SK-N-SH (cell line): ENCODE measurements around the gene RELCH. TPM values are rescaled to one million over a fixed set of nuclear protein-coding genes. Genes with fewer than 3 reads are reported as not detected.
A peak's percentile ranks its signal among the peaks of the same experiment; 100 is the strongest.

Source experiments
- CTCF ChIA-PET: fragments of 300-600, 350-600 bp; formaldehyde crosslinking; extraction: SDS; loops from one replicate; lab custom pipeline; 2021; lab: Yijun Ruan, JAX
- POLR2A ChIA-PET: fragments of 350-600 bp; sonication (Branson Sonifier 250); formaldehyde crosslinking; extraction: SDS; loops from one replicate; lab custom pipeline; 2020; ENCODE audit warnings: antibody characterized with exemption, inconsistent platforms; lab: Yijun Ruan, JAX
- DNase-seq: peaks from one replicate; pipeline ENCODE4 v3.0.0; 2012
- H2AFZ ChIP-seq: fragments of 200-600 bp; sonication (generic); 2 replicates; pipeline ENCODE4 v1.8.1; 2016; ENCODE audit warnings: antibody characterized with exemption, mild to moderate bottlenecking, low read depth
- H3F3A ChIP-seq: fragments of 200-600 bp; sonication (generic); replicated peaks from 2 replicates; pipeline ENCODE3; 2016; ENCODE audit warnings: antibody characterized with exemption, mild to moderate bottlenecking; ENCODE audit not compliant: insufficient read depth
- H3K27ac ChIP-seq, 2 experiments: fragments of 200-500 bp in 1 of 2; fragments of 200-600 bp in 1 of 2; sonication (Bioruptor generic) in 1 of 2; sonication (generic), shearing (Covaris generic) in 1 of 2; 2 replicates each; pipeline versions ENCODE4 v1.5.1 to v1.6.1; 2014 to 2016; ENCODE audit warnings: low read depth in 2 of 2, inconsistent platforms in 1 of 2, low read length in 1 of 2, mild to moderate bottlenecking in 1 of 2, mixed read lengths in 1 of 2
- H3K27me3 ChIP-seq: fragments of 200-600 bp; sonication (generic), shearing (Covaris generic); 2 replicates; pipeline ENCODE4 v1.6.1; 2016; ENCODE audit warnings: mixed run types; ENCODE audit not compliant: insufficient read depth
- H3K36me3 ChIP-seq, 2 experiments: fragments of 200-500 bp in 1 of 2; fragments of 200-600 bp in 1 of 2; sonication (Bioruptor generic) in 1 of 2; sonication (generic) in 1 of 2; replicated peaks in 1 of 2; 2 replicates each; pipeline versions ENCODE3 to v1.5.1; 2014 to 2016; ENCODE audit warnings: low read length in 1 of 2, mild to moderate bottlenecking in 1 of 2; ENCODE audit not compliant: insufficient read depth in 2 of 2, control insufficient read depth in 1 of 2
- H3K4me1 ChIP-seq, 2 experiments: fragments of 200-500 bp in 1 of 2; fragments of 200-600 bp in 1 of 2; sonication (Bioruptor generic) in 1 of 2; sonication (generic), shearing (Covaris generic) in 1 of 2; 2 replicates each; pipeline versions ENCODE4 v1.5.1 to v1.6.1; 2014 to 2016; ENCODE audit warnings: low read depth in 1 of 2, low read length in 1 of 2, mixed run types in 1 of 2; ENCODE audit not compliant: insufficient read depth in 2 of 2, control insufficient read depth in 1 of 2
- H3K4me2 ChIP-seq: fragments of 200-600 bp; sonication (generic), shearing (Covaris generic); 2 replicates; pipeline ENCODE4 v1.6.1; 2017; ENCODE audit warnings: mixed run types
- H3K4me3 ChIP-seq, 2 experiments: fragments of 200-500 bp in 1 of 2; fragments of 200-600 bp in 1 of 2; sonication (Bioruptor generic) in 1 of 2; sonication (generic), shearing (Covaris generic) in 1 of 2; 2 replicates each; pipeline versions ENCODE4 v1.5.1 to v1.8.1; 2014 to 2016; ENCODE audit warnings: low read depth in 2 of 2, inconsistent platforms in 1 of 2, low read length in 1 of 2, mild to moderate bottlenecking in 1 of 2, mixed read lengths in 1 of 2, moderate library complexity in 1 of 2
- H3K79me2 ChIP-seq: fragments of 200-600 bp; sonication (generic); 2 replicates; pipeline ENCODE4 v1.8.1; 2017; ENCODE audit warnings: mild to moderate bottlenecking; ENCODE audit not compliant: insufficient read depth
- H3K9ac ChIP-seq: fragments of 200-600 bp; sonication (generic); 2 replicates; pipeline ENCODE4 v1.6.1; 2017; ENCODE audit warnings: mixed run types
- H3K9me2 ChIP-seq: fragments of 200-600 bp; sonication (generic); 2 replicates; pipeline ENCODE4 v1.6.1; 2017; ENCODE audit warnings: mixed run types
- H3K9me3 ChIP-seq: fragments of 200-600 bp; sonication (generic); 2 replicates; pipeline ENCODE4 v1.6.1; 2017; ENCODE audit warnings: mixed run types, mild to moderate bottlenecking, moderate library complexity
- H4K20me1 ChIP-seq: fragments of 200-600 bp; sonication (generic); 2 replicates; pipeline ENCODE4 v1.6.1; 2017; ENCODE audit warnings: mild to moderate bottlenecking, mixed run types; ENCODE audit not compliant: insufficient read depth
- EZH2phosphoT487 ChIP-seq: fragments of 200-600 bp; sonication (generic); IDR thresholded peaks from 2 replicates; pipeline ENCODE4 v1.6.1; 2017; ENCODE audit warnings: low read depth, mixed run types, mild to moderate bottlenecking, antibody characterized with exemption, moderate library complexity, borderline replicate concordance
- FOXM1 ChIP-seq: IDR thresholded peaks from 2 replicates; pipeline ENCODE4 v1.4.0; 2012; ENCODE audit warnings: low read depth, mild to moderate bottlenecking
- MEF2A ChIP-seq: IDR thresholded peaks from 2 replicates; pipeline ENCODE4 v1.4.0; 2012; ENCODE audit warnings: low read depth, borderline replicate concordance
- NFIC ChIP-seq: IDR thresholded peaks from 2 replicates; pipeline ENCODE4 v1.4.0; 2012; ENCODE audit warnings: borderline replicate concordance
- NRF1 ChIP-seq: IDR thresholded peaks from 2 replicates; pipeline ENCODE4 v1.6.1; 2012; ENCODE audit warnings: low read depth, mild to moderate bottlenecking, low read length
- PBX3 ChIP-seq: IDR thresholded peaks from 2 replicates; pipeline ENCODE4; 2012
- POLR2AphosphoS5 ChIP-seq: IDR thresholded peaks from 2 replicates; pipeline ENCODE4 v1.6.1; 2012; ENCODE audit warnings: low read depth, low read length
- RFX5 ChIP-seq: IDR thresholded peaks from 2 replicates; pipeline ENCODE4 v1.6.1; 2012; ENCODE audit warnings: mild to moderate bottlenecking, improper control_type of control experiment, low read length
- SIN3A ChIP-seq: IDR thresholded peaks from 2 replicates; pipeline ENCODE4 v1.6.1; 2012; ENCODE audit warnings: low read depth, mild to moderate bottlenecking, low read length, moderate library complexity, borderline replicate concordance
- TEAD4 ChIP-seq: IDR thresholded peaks from 2 replicates; pipeline ENCODE4 v1.4.0; 2012; ENCODE audit warnings: mild to moderate bottlenecking, borderline replicate concordance; ENCODE audit not compliant: insufficient read depth
- USF1 ChIP-seq: IDR thresholded peaks from 2 replicates; pipeline ENCODE4 v1.4.0; 2012; ENCODE audit warnings: low read depth, borderline replicate concordance
- USF2 ChIP-seq: fragments of 150-350 bp; IDR thresholded peaks from 2 replicates; pipeline ENCODE4 v1.6.1; 2017; ENCODE audit warnings: antibody characterized with exemption, low read length, low read depth, borderline replicate concordance
- WGBS: methylation state at CpG from one replicate; pipeline ENCODE4 v1.1.6; 2017; ENCODE audit warnings: low lambda C conversion rate; 5-methylcytosine and 5-hydroxymethylcytosine counted together
- polyA plus RNA-seq, 3 experiments: library from polyadenylated mRNA; depleted of rRNA; stranded (reverse); fragments of >200 nt; gene quantifications; 2 replicates each; pipeline ENCODE4 v1.2.3, GENCODE V29; 2012

Gene RELCH
- polyA plus RNA-seq, 1 of the 3 experiments (the other 2 are of a cell fraction) = 7.4 TPM

GRCh38 chr18:62329691-62330454, 142.8 kb downstream of the RELCH start:
- DNase-seq = no peak
- POLR2A ChIA-PET = no interaction called here
- H3K79me2 ChIP-seq = no peaks in the 10 kb centered on the region

GRCh38 chr18:62330650-62331049, 143.6 kb downstream of the RELCH start:
- Histone ChIP-seq H4K20me1 (no peaks in the 10 kb centered on the region), H3K4me3 (no peak overlapping the region), H3F3A (no peaks in the 10 kb centered on the region), H3K79me2 (no peaks in the 10 kb centered on the region), H3K9me3 (no peaks in the 10 kb centered on the region), H3K4me1 (peaks cover 6 to 12% of the 10 kb centered on the region in 2 experiments; a peak in 2 of 4 replicates), H3K27me3 (no peaks in the 10 kb centered on the region), H2AFZ (no peak overlapping the region), H3K4me2 (no peak overlapping the region), H3K9me2 (no peaks in the 10 kb centered on the region), H3K36me3 (no peaks in the 10 kb centered on the region), H3K27ac (no peak overlapping the region), H3K9ac (no peak overlapping the region)
- POLR2A ChIA-PET = no interaction called here
- CTCF ChIA-PET = interaction anchor here (1.3 kb wide), 1 partner anchor 10 kb away, joined by 3 read pairs; no protein-coding TSS in a partner anchor
- TF ChIP-seq RFX5 (no peak), MEF2A (no peak), FOXM1 (no peak), EZH2phosphoT487 (no peak), POLR2AphosphoS5 (no peak), PBX3 (no peak), USF1 (no peak), TEAD4 (no peak), USF2 (no peak), NRF1 (no peak), NFIC (no peak)
- DNase-seq = no peak
- WGBS = 93% methylated on average over 7 of the region's 7 CpGs

More at GRCh38 chr18:62329691-62330454, 142.8 kb downstream of the RELCH start:
- Histone ChIP-seq H3K9ac (no peak overlapping the region), H3K36me3 (no peaks in the 10 kb centered on the region), H3K4me1 (peaks cover 8 to 12% of the 10 kb centered on the region in 2 experiments; a peak in 2 of 4 replicates), H3K4me2 (peak overlapping the region; percentile 26; the same call in 1 of the 2 replicates), H3K9me2 (no peaks in the 10 kb centered on the region), H3K27me3 (no peaks in the 10 kb centered on the region), H3F3A (no peaks in the 10 kb centered on the region), H3K27ac (no peak overlapping the region)
- WGBS = 75% methylated on average over 13 of the region's 15 CpGs
- TF ChIP-seq NFIC (0 out of 2 replicates have a peak, but pooled peaks have one; percentile 11), SIN3A (no peak)
- TF ChIP-seq, all 33 proteins: peak for 1
- no peaks in the 10 kb centered on the region for H4K20me1 ChIP-seq
- H3K9me3 ChIP-seq = no peaks in the 10 kb centered on the region
- no peak overlapping the region for H3K4me3 ChIP-seq
- CTCF ChIA-PET = interaction anchor here (1.3 kb wide), 1 partner anchor 11 kb away, joined by 3 read pairs; no protein-coding TSS in a partner anchor
- H2AFZ ChIP-seq = no peak overlapping the region
